GM18505 (cell line): Measurements from ENCODE around the gene STK32B.

Experiments
- ATAC-seq: cut with Tn5 transposase; IDR thresholded peaks from one replicate; pipeline ENCODE4 v1.9.1; 2021; ENCODE audit not compliant: unreplicated experiment
- POLR2A ChIP-seq: IDR thresholded peaks from 4 replicates; pipeline ENCODE4 v1.6.1; 2011; ENCODE audit warnings: borderline replicate concordance; ENCODE audit not compliant: insufficient read depth, insufficient read length; ENCODE audit errors: extremely low read depth

The STK32B gene

DNA sequence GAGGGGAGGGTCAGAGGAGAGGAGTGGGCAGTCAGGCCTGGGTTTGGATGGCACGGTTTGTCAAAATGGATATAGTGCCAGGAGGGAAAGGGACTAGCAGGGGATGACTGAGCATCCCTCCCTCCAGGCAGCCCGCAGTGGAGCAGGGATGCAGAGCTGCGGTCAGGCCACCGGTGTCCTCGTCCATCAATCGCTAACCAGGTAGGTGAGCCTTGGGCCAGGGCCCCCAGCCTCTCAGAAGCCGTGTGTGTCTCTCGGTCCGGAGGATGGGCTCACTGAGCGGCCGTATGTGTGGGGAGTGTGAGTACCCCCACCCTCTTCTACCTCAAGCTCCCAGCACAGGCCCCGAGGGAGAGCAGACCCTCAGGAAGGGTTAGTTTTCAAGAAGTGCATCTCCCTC is 31.5 kb upstream of the STK32B start:
- TF ChIP-seq POLR2A, result no peak
- no peak for ATAC-seq

DNA sequence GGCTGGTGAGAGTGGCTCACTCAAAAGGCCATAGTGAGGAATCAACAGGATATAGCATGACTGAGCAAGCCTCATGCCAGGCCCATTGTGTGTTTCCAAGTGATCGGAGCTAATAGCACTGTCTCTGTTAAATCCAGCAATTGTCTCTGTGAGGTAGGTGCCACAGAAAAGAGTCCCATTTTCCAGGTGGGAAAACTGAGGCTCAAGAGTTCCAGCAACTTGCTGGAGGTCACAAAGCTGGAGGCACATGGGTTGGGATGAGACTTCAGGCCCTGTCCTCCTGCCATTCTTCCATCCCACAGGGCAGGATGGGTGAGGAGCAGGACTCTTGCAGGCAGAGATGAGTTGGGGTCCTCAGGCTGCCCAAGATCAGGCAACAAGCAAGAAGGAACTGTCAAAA is 30.9 kb upstream of the STK32B start:
- no peak for ATAC-seq
- TF ChIP-seq POLR2A, result no peak

DNA sequence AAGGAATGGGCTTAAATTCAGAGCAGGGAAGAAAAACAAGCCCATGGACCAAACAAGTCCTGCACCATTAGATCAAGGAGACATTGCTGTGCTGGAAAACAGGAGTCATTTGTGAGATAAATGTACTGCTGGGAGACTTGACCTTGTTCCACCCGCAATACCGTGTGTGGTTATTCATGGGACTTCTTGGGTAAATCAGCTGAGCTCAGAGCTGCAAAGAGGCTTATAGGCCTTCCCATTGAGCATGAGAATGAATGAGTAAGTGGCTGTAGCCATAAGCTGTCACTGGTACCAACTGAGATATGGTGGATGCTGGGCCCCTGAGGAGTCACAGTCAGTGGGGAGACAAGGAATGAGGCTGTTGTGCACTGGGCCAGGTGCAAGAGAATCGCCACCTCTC is 29.7 kb upstream of the STK32B start:
- TF ChIP-seq POLR2A, result no peak
- ATAC-seq, result no peak

DNA sequence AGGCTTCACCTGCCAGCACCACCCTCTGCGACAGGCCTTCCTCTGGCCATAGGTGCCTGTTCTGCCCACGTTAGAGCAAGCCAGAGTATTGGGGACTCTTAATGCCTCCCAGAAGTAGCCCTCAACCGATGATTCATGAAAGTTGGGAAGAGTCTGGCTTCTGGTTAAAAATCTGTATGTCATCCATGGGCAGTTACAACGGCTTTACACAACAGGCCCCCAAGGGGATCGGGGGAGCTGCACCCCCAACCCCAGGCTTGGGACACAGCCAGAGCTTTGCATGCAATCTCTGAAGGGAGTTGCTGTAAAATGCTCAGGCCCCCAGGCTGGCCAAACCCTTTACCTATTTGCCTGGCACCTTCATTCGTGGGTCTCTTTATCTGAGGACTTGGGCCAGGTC is 26.6 kb upstream of the STK32B start:
- no peak for ATAC-seq

DNA sequence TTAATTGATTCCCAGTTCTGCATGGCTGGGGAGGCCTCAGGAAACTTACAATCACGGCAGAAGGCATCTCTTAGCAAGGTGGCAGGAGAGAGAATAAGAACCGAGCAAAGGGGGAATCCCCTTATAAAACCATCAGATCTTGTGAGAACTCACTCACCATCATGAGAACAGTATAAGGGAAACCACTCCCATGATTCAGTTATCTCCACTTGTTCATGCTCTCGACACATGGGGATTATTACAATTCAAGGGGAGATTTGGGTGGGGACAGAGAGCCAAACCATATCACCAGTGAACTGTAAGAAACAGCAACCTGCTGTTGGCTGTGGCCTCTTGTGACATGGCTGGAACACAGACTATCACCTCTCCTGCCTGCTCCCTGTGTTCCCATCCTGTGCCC is 24.9 kb upstream of the STK32B start:
- ATAC-seq, result no peak
- TF ChIP-seq POLR2A, result no peak

More for the DNA sequence above, 26.6 kb upstream of the STK32B start:
- no peak for TF ChIP-seq POLR2A

DNA sequence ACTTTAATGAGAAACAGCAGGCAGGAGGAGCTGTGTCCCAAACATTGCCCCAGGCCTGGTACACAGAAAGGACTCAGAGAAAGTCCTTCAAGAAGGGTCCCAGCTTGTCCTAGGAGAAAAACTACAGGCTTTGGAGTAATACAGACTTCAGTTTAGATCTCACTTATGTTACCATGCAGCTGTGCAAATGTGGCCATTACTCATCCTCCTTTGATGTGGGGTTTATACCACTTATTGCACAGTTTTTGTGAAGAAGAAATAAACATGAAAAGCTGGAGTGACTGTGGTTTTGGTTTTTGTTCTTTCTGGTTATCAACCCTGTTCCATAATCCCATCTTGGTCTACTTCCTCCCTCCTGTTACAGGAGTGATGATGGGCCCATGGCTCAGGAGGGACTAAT is 23.9 kb upstream of the STK32B start:
- ATAC-seq, result no peak
- TF ChIP-seq POLR2A, result no peak

DNA sequence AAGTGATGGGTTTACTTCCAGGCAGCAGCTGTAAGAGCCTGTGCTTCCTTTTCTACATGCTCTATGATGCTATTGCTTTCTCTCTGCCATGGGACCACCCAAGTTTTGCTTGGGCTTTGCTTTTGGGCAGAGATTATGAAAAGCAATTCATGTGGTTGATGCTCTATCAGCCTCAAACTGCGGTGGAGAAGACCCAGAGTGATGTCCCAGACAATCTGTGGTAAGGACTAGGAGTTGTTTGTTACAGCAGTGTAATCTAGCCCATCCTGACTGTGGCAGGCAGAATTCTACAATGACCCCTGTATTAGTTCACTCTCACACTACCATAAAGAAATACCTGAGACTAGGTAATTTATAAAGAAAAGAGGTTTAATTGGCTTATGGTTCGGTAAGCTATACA is 22.8 kb upstream of the STK32B start:
- TF ChIP-seq POLR2A, result no peak
- no peak for ATAC-seq

DNA sequence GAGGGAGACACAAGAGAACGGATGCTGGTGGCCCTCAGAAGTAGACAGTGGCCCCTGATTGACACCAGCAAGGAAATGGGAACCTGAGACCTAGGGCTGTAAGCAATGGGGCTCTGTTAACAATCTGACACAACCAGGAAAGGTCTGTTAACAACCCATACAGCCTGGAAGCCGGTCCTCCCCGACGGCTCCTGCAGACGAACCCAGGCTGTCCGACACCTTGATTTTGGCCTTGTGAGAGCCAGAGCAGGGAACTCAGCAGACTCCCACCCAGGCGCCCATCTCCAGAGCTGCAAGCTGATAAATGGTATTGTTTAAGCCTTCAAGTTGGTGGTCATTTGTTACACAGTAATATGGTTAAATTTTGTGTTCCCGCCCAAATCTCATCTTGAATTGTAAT is 21.8 kb upstream of the STK32B start:
- no peak for ATAC-seq
- no peak for TF ChIP-seq POLR2A

DNA sequence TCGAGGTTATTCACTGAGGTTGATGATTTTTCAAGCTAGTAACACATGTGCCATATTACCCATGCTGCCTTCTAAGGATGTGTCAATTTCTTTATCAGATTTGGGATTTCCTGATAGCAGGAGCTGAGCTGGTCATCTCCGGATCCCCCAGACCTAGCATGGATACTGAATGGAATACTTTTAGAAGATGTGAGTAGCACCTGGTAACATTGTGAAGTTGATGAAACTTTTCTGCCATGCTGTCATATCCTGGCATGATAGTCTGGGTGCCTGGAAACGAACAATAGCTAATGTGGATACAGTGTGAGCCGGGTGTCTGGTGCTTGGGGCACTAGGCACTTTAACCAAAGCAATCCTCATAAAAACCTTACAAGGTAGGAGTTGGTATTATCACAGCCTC is 21.1 kb upstream of the STK32B start:
- TF ChIP-seq POLR2A, result no peak
- ATAC-seq, result no peak

DNA sequence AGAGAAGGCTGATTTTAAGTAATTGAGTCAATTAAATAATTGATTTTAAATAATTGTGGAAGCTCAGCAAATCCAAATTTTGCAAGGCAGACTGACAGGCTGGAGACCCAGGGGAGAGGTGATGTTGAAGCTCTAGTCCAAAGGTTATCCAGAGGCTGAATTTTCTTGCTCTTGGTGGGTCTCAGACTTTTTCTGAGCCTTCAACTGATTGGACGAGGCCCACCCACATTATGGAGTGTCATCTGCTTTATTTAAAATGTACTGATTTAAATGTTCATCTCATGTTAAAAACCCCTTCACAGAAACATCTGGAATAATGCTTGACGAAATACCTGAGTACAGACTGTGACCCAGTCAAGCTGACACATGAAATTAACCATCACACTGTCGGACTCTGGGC is 20.4 kb upstream of the STK32B start:
- TF ChIP-seq POLR2A, result no peak
- ATAC-seq, result no peak

DNA sequence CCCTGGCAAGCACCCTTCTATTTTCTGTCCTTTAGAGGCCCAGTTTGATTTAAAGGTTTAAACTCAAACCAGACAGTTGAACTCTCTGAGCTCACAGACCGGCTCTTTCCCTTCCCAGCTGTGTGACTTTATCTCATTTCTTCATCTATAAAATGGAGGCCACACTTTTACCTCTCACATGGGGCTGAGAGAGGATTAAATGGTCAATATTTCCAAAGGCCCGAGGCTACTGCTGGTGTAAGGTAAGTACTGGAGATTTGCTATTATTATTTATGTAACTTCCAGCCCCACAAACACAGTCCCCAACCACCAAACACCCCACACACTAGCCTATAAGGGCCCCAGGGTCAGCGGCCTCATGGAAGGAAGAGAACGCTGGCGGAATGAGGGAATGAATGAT is 18.5 kb upstream of the STK32B start:
- ATAC-seq, result no peak

DNA sequence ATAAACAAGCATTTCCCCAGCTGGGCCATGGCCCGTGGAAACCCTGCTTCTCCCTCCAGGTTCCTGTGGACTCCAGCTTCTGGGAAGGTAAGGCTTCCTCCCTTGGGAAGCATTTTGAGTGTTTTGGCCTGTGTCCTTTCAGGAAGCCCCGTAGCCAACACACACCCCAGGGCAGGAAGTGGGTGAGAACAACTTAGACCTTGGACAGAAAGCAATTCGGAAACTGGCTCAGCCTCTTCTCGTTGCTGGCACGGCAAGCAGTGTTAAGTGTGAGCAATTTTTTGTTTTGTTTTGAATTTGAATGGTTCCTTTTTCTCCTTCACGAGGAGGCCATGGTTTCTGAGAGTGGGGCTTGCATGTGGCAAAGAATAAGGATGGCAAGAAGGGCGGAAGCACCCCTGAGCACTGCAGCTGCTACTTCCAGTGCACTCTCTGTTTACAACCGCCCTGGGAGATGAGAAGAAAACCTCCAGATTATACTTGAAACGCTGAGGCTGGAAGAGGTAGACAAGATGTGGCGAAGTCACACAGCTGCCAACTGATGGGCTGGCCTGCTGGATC is 17.9 kb upstream of the STK32B start:
- ATAC-seq, result no peak
- TF ChIP-seq POLR2A, result no peak

More for the DNA sequence above, 18.5 kb upstream of the STK32B start:
- TF ChIP-seq POLR2A, result no peak

DNA sequence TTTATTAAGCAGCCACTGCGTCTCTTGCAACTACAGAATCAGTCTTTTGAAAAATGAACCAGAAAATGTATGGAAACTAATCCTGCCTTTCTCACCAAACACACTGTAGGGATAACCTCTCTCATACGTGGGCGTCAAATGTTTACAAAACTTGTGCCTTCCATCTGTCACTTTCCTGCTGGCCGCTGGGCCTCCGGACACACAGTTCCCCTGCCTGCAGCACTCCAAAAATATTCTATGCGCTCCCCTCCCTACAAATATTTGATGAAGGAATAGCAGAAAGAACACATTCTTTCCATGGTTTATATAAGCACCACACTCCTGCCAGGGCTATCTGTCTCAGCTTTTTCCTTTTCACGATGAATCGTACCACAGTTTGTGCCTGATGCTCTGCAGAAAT is 17.1 kb upstream of the STK32B start:
- TF ChIP-seq POLR2A, result no peak
- ATAC-seq, result no peak

DNA sequence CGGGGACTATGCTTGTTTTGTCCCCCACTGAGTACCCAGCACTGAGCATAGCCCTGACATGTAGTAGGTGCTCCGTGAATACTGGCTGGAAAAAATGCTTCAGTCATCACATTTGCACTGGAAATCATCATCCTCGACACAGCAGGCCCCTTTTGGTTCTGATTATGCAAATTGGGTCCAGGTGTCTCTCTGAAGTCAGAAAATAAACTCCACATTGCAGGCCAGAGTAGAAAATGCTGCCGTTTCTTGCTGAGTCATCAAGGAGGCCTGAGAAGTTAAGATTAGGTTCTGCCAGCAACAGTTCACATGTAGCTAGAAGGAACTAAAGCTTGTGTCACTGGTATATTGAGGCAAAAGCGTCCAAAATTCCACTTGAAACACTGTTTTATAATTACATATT is 15.0 kb upstream of the STK32B start:
- TF ChIP-seq POLR2A, result no peak

More for the DNA sequence above, 15.0 kb upstream of the STK32B start:
- no peak for ATAC-seq
